CD4-positive, alpha-beta T cell treated with Interleukin-12 subunit alpha and Interleukin-12 subunit beta, for 1 hour (primary cell): ENCODE results near the gene NPAT.
"Not testable (repeated sequence)": the region's sequence is repeated elsewhere in the genome, so short reads cannot be mapped to it uniquely, and the experiment has no call there.

Experiments
- DNase-seq: peaks from one replicate; pipeline ENCODE4 v3.0.0-alpha.2; 2020

NPAT gene

DNA sequence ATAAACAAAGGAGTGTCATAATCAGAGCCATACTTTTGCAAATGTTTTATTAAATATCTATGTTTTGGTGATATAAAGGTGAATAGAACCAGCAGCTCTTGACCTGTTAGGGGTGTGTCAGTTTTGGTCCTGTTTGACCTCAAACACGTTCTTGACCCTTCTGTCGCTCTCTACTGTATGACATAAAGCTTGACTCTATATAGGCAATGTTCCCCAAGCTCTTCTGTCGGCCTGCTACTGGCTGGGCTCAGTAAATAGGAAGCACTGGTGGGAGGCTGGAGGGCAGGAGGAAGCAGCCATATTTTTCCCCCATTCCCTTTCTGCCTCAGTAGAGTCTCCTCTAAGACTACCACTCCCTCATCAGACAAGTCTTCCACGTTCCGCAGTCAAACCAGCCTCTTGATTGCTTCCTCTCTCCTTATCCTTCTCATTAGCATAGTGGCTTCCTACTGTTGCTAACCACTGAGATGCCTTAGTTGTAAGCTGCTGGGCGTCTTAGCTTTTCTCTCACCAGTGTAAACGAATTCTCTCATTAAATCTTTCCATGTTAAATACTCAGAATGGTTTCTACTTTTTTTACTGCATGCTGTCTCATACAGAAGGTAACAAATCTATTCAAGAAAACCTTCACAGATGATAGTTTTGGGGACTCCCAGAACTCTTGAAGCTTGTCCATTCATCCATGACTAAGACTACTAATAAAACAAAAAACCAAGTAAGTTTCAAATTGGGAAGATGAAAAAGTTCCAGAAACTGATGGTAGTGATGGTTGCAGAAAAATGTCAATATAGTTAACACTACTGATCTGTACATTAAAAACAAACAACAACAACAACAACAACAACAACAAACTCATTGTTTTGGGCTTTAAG, 3.3 kb downstream of the NPAT start:
- peak; percentile 18 for DNase-seq

GRCh38 chr11:108218455-108218854, 4.0 kb downstream of the NPAT start:
- no peak for DNase-seq

GRCh38 chr11:108216988-108217387, 5.5 kb downstream of the NPAT start:
- peak; percentile 19 for DNase-seq

DNA sequence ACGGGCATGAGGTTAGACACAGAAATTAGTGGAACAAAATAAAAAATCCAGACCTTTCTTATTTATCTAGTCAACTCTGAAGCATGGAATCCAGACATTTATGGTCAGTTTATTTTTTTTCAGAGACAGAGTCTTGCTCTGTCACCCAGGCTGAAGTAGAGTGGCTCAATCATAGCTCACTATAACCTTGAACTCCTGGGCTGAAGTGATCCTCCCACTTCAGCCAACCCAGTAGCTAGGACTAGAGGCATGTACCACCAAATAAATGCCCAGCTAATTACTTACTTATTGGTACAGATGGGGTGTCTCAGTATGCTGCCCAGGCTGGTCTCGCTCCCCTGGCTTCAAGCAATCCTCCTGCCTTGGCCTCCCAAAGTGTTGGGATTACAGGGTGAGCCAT, 8.7 kb downstream of the NPAT start:
- no peak for DNase-seq

GRCh38 chr11:108210441-108210840, 12.0 kb downstream of the NPAT start:
- DNase-seq = no peak

GRCh38 chr11:108207683-108208060, 14.8 kb downstream of the NPAT start:
- DNase-seq = no peak

DNA sequence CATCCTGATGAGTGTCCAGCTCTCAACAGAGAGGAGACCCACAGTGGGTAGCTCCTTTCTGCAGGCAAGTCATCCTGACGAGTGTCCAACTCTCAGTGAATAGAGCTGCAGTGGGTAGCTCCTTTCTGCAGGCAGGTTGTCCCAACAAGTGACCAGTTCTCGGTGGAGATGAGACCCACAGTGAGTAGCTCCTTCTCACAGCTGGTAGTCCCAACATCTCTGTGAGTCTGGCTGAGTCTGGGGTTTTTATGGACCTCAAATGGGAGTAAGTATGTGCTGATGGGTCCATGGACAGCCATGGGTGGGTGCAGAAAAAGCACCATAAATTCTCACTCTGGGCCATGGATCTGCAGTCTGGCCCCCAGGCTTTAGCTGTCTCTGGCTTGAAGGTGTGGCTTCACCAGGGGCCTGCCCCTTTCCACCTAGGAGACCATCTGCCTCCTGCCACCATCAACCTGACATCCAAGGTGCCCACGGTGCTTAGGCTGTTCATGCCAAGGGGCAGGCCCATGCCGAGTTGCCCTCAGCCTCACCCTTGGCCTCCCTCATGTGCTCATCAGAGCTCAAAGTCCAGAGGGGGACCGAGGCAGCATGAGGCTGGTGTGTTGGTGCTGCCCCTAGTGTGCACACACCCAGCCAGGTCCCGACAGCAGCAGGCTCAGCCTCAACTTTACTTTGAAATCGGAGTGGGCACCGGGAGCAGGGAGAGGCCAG, 15.3 kb downstream of the NPAT start:
- DNase-seq = no peak

- DNase-seq = no peak
These were observed 16.3 kb downstream of the NPAT start for GRCh38 chr11:108206171-108206570.

- no peak for DNase-seq
These were observed 17.4 kb downstream of the NPAT start for GRCh38 chr11:108204929-108205499.

DNA sequence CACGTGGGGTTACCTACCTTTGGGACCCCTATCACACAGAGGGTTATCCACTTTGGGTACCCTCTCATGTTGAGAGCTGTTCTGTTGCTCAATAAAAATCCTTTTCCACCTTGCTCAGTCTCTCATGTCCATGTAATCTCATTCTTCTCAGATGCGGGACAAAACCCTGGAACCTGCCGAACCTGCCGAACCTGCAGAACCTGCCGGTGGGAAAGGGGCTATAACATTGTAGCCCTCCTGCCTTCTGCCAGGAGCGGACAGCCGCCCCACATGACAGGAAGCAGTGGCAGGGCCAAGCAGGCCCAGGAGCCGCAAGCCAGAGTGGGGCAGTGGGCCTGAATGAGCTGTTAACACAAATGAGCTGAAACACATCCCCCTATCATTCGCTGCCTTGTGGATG, 18.1 kb downstream of the NPAT start:
- no peak for DNase-seq

DNA sequence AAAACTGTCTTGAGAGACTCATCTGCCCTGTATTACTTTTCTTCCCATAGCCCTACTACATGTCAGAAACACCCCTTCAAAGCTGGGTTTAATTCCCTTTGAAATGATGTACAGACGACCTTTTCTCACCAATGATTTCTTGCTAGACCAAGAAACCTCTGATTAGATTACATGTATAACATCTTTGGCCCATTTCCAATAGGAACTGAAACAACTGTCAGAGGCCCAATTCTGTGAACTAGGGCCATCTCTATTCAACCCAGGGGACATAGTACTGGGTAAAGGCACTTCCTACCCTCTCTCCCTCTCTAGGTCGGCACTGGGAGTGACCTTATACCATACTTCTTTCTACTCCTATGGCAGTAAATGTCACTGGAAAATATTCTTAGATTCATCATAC, 19.4 kb downstream of the NPAT start:
- DNase-seq = no peak

- DNase-seq = peak; percentile 38
These were observed 22.8 kb downstream of the NPAT start for GRCh38 chr11:108199446-108200321.

DNA sequence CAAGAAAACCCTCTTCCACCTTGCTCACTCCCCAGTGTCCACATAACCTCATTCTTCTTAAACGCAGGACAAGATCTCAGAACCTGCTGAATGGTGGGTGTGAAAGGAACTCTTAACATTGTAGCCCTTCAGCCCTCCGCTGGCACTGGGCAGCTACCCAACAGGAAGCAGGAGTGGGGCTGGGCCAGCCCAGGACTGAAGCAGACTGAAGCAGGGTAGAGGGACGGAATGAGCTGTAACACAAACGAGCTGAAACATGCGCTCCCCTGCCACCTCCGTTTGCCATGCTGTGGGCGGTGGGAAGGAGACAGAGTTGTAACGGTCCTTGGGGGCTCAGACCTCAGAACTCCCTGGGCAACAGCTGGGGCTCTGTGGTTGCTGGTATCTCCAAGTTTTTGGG, 23.6 kb downstream of the NPAT start:
- no peak for DNase-seq

DNA sequence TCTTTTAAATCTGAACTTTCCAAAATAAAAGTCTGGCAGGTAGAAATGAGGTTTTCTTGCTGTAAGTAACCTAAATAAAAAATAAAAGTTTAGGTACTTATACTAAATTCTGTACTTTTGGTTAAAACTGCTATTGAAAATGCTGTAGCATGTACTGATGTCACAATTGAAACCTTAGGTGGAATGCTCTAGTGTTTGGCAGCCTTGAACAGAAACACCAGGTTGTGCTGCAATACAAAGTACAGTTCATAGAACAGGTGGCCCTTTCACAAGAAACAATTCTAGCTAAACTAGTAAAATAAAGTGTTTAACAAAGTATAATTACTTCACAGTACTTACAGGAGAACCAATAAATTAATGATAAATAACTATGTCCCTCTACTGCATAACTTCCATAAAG, 25.1 kb downstream of the NPAT start:
- DNase-seq = no peak

GRCh38 chr11:108196901-108197300, 25.5 kb downstream of the NPAT start:
- DNase-seq = no peak

GRCh38 chr11:108193725-108194124, 28.7 kb downstream of the NPAT start:
- no peak for DNase-seq

GRCh38 chr11:108177570-108177969, 44.9 kb downstream of the NPAT start:
- DNase-seq = no peak

GRCh38 chr11:108170184-108170583, 52.3 kb downstream of the NPAT start:
- DNase-seq = no peak

- no peak for DNase-seq
These were observed 54.8 kb downstream of the NPAT start for GRCh38 chr11:108167624-108168023.

GRCh38 chr11:108162878-108163277, 59.6 kb downstream of the NPAT start:
- not testable (repeated sequence) for DNase-seq

DNA sequence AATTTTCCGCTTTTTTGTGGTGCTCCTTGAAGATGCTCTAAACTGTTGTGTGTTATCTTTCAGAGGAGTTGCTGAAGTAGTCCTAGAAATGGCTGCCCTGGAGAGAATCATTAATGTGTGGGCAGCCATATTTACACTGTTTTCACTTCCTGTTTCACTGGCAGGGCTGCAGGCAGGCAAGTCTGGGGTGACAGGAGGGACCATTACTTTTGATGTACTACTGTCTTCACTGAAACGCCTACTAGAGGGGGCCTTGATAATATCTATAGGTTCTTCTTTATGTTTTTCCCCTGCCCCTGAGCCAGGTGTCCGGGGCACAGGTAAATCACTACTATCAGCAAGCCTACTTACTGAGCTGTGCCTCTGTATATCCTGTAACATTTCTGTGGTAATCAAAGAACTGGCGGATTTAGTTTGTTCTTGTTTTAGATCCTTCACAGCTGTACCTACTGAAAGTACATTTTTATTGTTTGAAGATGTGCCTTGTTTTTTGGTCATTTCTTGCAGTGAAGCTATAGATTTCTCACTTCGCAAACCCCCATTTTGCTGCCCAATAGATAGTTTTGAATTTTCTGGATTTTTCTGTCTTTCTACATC, 61.4 kb downstream of the NPAT start:
- peak; percentile 11 for DNase-seq

- no peak for DNase-seq
These were observed 67.8 kb downstream of the NPAT start for GRCh38 chr11:108154591-108154990.

GRCh38 chr11:108148556-108148955, 73.9 kb downstream of the NPAT start:
- no peak for DNase-seq
